Keratinocyte (primary cell): ENCODE results near the gene LMOD1. TPM values are rescaled to one million over a fixed set of nuclear protein-coding genes. Genes with fewer than 3 reads are reported as not detected.
A peak's percentile ranks its signal among the peaks of the same experiment; 100 is the strongest.

ENCODE experiments used
- DNase-seq: peaks from one replicate; pipeline ENCODE4 v3.0.0-alpha.2; 2011; ENCODE audit warnings: low read depth, missing footprints, low spot score
- FAIRE-seq: peaks from 2 replicates; lab custom pipeline; 2011; peaks lifted over from hg19 to GRCh38; lab: Jason Lieb, UNC
- H2AFZ ChIP-seq: 2 replicates; pipeline ENCODE4 v1.6.0; 2012; ENCODE audit warnings: low read length, control low read depth, inconsistent platforms; ENCODE audit not compliant: control insufficient read depth
- H3K27ac ChIP-seq: 2 replicates; pipeline ENCODE4 v1.5.1; 2011; ENCODE audit warnings: low read length; ENCODE audit not compliant: control insufficient read depth, insufficient read depth
- H3K27me3 ChIP-seq: 3 replicates; pipeline ENCODE4 v1.6.0; 2011; ENCODE audit warnings: low read length; ENCODE audit not compliant: control insufficient read depth, insufficient read depth; ENCODE audit errors: extremely low read depth
- H3K36me3 ChIP-seq, 2 experiments: 2 replicates in 1 of 2; 3 replicates in 1 of 2; pipeline ENCODE4 v1.5.1; 2011; ENCODE audit warnings: low read length in 2 of 2, mild to moderate bottlenecking in 1 of 2; ENCODE audit not compliant: control insufficient read depth in 2 of 2, insufficient read depth in 2 of 2; ENCODE audit errors: extremely low read depth in 1 of 2
- H3K4me1 ChIP-seq: 3 replicates; pipeline ENCODE4 v1.5.1; 2011; ENCODE audit warnings: low read length; ENCODE audit not compliant: control insufficient read depth, insufficient read depth; ENCODE audit errors: extremely low read depth
- H3K4me2 ChIP-seq: 3 replicates; pipeline ENCODE4 v1.6.0; 2011; ENCODE audit warnings: low read depth, low read length; ENCODE audit not compliant: control insufficient read depth, insufficient read depth; ENCODE audit errors: extremely low read depth
- H3K4me3 ChIP-seq, 3 experiments: fragments of 200-600 bp in 1 of 3; sonication (generic) in 1 of 3; 2 replicates in 2 of 3; 3 replicates in 1 of 3; pipeline ENCODE4 v1.5.1; 2011 to 2016; ENCODE audit warnings: low read length in 3 of 3, mild to moderate bottlenecking in 3 of 3, control low read depth in 2 of 3, inconsistent platforms in 1 of 3, low read depth in 1 of 3, mixed read lengths in 1 of 3, mixed run types in 1 of 3, moderate library complexity in 1 of 3; ENCODE audit not compliant: control insufficient read depth in 2 of 3, insufficient read depth in 2 of 3; ENCODE audit errors: extremely low read depth in 1 of 3
- H3K79me2 ChIP-seq: 2 replicates; pipeline ENCODE4 v1.6.0; 2012; ENCODE audit warnings: low read length; ENCODE audit not compliant: control insufficient read depth, insufficient read depth
- H3K9ac ChIP-seq: 3 replicates; pipeline ENCODE4 v1.6.0; 2011; ENCODE audit warnings: low read length; ENCODE audit not compliant: control insufficient read depth, insufficient read depth; ENCODE audit errors: extremely low read depth
- H3K9me1 ChIP-seq: 3 replicates; pipeline ENCODE4 v1.6.0; 2011; ENCODE audit warnings: low read length; ENCODE audit not compliant: control insufficient read depth, insufficient read depth; ENCODE audit errors: extremely low read depth
- H3K9me3 ChIP-seq: 2 replicates; pipeline ENCODE4 v1.5.1; 2012; ENCODE audit warnings: low read depth, low read length; ENCODE audit not compliant: control insufficient read depth
- H4K20me1 ChIP-seq: 3 replicates; pipeline ENCODE4 v1.6.0; 2011; ENCODE audit warnings: low read length; ENCODE audit not compliant: control insufficient read depth, insufficient read depth; ENCODE audit errors: extremely low read depth
- CTCF ChIP-seq, 3 experiments: IDR thresholded peaks in 1 of 3; conservative IDR thresholded peaks in 1 of 3; optimal IDR thresholded peaks in 1 of 3; 2 replicates in 2 of 3; 3 replicates in 1 of 3; pipeline versions ENCODE3 to v1.5.1; 2011; ENCODE audit warnings: low read length in 3 of 3, mild to moderate bottlenecking in 3 of 3, moderate library complexity in 2 of 3, control low read depth in 1 of 3, inconsistent platforms in 1 of 3; ENCODE audit not compliant: insufficient read depth in 2 of 3; ENCODE audit errors: extremely low read depth in 1 of 3
- EZH2 ChIP-seq: IDR thresholded peaks from one replicate; pipeline ENCODE4 v1.6.1; 2012; ENCODE audit warnings: inconsistent platforms, mild to moderate bottlenecking, low read length, moderate library complexity
- dilution Hi-C: fragments of 300-500 bp; cut with MboI; formaldehyde crosslinking; loops from one replicate; pipeline ENCODE4 v1.7.0; 2020; ENCODE audit warnings: low sequenced_read_pairs; ENCODE audit not compliant: extremely low pct_ligation_motif_present
- polyA minus RNA-seq, 3 experiments: library from RNA; depleted of rRNA, polyadenylated mRNA; stranded (reverse); fragments of >200 nt; gene quantifications; 1 replicate in 1 of 3; 2 replicates in 1 of 3; 3 replicates in 1 of 3; pipeline ENCODE4 v1.2.3, GENCODE V29; 2011
- polyA plus RNA-seq, 5 experiments: library from polyadenylated mRNA; depleted of rRNA in 3 of 5; stranded (reverse) in 3 of 5; stranded (forward) in 1 of 5; unstranded in 1 of 5; fragments of >200 nt; gene quantifications; 1 replicate in 1 of 5; 2 replicates in 3 of 5; 3 replicates in 1 of 5; pipeline versions ENCODE4 v1.2.1 to v1.2.3, GENCODE V29; 2011 to 2012; ENCODE audit warnings: missing spikeins in 2 of 5, low read depth in 1 of 5, low replicate concordance in 1 of 5

Gene LMOD1
- polyA plus RNA-seq (0.01 TPM in 1 of 3 replicates, not detected in the others), polyA minus RNA-seq (not detected in 3 replicates)
- not detected for polyA plus RNA-seq (2011; ENCODE audit: low read depth)
- 0.04 and 0.05 TPM in 2 replicates for polyA plus RNA-seq (2011; cell fraction: cytosol; rRNA removed)
- 0.04 and 0.08 TPM in 2 replicates for polyA plus RNA-seq (2011; cell fraction: nucleus; rRNA removed)
- polyA plus RNA-seq (2012; ENCODE audit: low replicate concordance), result 0.08 TPM in 1 of 2 replicates, not detected in the other
- not detected for polyA minus RNA-seq (2011; cell fraction: cytosol; rRNA and poly(A)+ RNA removed)
- not detected in 2 replicates for polyA minus RNA-seq (2011; cell fraction: nucleus; rRNA and poly(A)+ RNA removed)

GRCh38 chr1:201946224-201946908 is at the start of gene LMOD1:
Gene LMOD1 (minus strand): TSS chr1:201946548. CDS start chr1:201946340, 208 bp downstream.
- Histone ChIP-seq H3K79me2 (no peaks in the 10 kb centered on the region), H3K27me3 (peaks cover 36% of the 10 kb centered on the region), H3K9me1 (no peaks in the 10 kb centered on the region), H3K4me2 (peak within 1 kb of the TSS; percentile 47), H3K9ac (no peak within 1 kb of the TSS), H3K4me3 (no peak within 1 kb of the TSS), H2AFZ (no peak within 1 kb of the TSS), H3K9me3 (no peaks in the 10 kb centered on the region), H4K20me1 (no peaks in the 10 kb centered on the region), H3K27ac (no peak within 1 kb of the TSS), H3K36me3 (no peaks in the 10 kb centered on the region), H3K4me1 (no peaks in the 10 kb centered on the region)
- FAIRE-seq, result no peak
- TF ChIP-seq CTCF (optimal IDR thresholded peaks at IDR 0.05 in 1 of 3, IDR thresholded peaks at IDR 0.05 in 1 of 3, conservative IDR thresholded peaks at IDR 0.05 in 1 of 3; ENCODE audit: extremely low read depth in 1 of 3, insufficient read depth in 2 of 3, low read length in 3 of 3), result no peak
- no peak for TF ChIP-seq EZH2
- no peak for DNase-seq
- dilution Hi-C loops, result no loop called here

GRCh38 chr1:201990427-201990826 is 44.1 kb upstream of the LMOD1 start:
- no peak overlapping the region for H3K4me3 ChIP-seq
- peaks cover 16% of the 10 kb centered on the region for H3K79me2 ChIP-seq
- peaks cover 24 to 33% of the 10 kb centered on the region in 2 experiments for H3K36me3 ChIP-seq
- H3K27ac ChIP-seq, result no peak overlapping the region
- H3K27me3 ChIP-seq, result no peaks in the 10 kb centered on the region
- H3K9me3 ChIP-seq, result no peaks in the 10 kb centered on the region
- peak overlapping the region; percentile 46 for H3K4me2 ChIP-seq
- peaks cover 32% of the 10 kb centered on the region for H3K4me1 ChIP-seq
- FAIRE-seq (peak; percentile 51), DNase-seq (no peak)
- no peaks in the 10 kb centered on the region for H4K20me1 ChIP-seq
- no peak overlapping the region for H2AFZ ChIP-seq
- H3K9ac ChIP-seq, result no peak overlapping the region
- dilution Hi-C loops, result no loop called here
- no peak for TF ChIP-seq EZH2
- no peak for TF ChIP-seq CTCF (optimal IDR thresholded peaks at IDR 0.05 in 1 of 3, IDR thresholded peaks at IDR 0.05 in 1 of 3, conservative IDR thresholded peaks at IDR 0.05 in 1 of 3; ENCODE audit: extremely low read depth in 1 of 3, insufficient read depth in 2 of 3, low read length in 3 of 3)
- no peaks in the 10 kb centered on the region for H3K9me1 ChIP-seq
